NCI-H460 (cell line): ENCODE results near the gene GPR162. TPM values are rescaled to one million over a fixed set of nuclear protein-coding genes. Genes with fewer than 3 reads are reported as not detected.
A peak's percentile ranks its signal among the peaks of the same experiment; 100 is the strongest.

Experiments used
- DNase-seq: peaks from one replicate; pipeline ENCODE4 v3.0.0-alpha.2; 2016; ENCODE audit warnings: low read depth; ENCODE audit errors: extremely low read depth
- total RNA-seq: library from RNA; depleted of rRNA; stranded (reverse); fragments of >200 nt; shearing (Covaris generic); gene quantifications from 2 replicates; pipeline ENCODE4 v1.2.3, GENCODE V29; 2014

GPR162 gene
- total RNA-seq, 1 experiment from 2014 or later = 0.94 TPM

DNA sequence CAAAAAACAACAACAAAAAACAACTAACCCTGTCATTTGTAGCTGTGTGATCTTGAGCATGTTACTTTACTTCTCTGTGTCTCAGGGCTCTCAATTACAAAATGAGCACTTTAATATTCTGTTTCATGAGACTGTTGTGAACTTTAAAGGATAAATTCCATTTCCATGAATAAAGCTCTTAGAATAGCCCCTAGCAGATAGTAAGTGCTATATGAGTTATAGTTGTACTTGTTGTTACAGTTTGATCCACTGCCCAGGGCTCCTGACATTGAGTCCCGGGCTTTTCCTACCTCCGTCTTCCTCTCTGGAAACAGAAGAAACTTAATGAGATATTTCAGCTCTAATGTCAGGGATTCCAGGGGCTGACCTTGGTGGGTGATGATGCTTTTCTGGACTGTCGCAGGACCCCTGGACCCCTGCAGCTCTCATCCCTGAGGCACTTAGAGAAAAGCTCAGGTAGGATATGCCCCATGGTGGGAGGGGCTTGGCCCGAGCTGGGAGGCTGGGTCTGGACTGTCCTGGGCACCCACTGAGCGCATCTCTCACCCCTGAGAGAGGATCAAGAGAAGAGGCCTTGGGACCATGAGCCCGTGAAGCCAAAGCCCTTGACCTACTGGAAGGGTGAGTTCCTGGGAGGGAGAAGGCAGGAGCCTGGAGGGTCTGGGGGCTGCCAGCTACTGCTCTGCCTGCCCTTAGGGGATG, 11.7 kb downstream of the GPR162 start:
- no peak for DNase-seq

GRCh38 chr12:6834254-6834653, 12.6 kb downstream of the GPR162 start:
- no peak for DNase-seq

DNA sequence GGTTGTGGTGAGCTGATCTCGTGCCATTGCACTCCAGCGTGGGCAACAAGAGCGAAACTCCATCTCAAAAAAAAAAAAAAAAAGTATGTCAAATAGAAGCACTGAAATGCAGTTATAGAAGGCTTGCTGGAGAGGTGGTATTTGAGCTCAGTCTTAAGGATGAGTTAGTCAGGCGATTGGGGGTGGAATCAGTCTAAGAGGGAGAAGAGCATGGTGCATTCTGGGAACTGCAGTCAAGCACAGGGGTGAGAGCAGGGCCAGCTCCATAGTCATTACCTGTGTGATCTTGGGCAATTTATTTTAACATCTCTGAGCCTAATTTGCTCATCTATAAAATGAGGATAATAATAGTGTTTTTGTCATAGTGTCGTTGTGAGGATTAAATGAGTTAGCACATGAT, 13.3 kb downstream of the GPR162 start:
- no peak for DNase-seq

DNA sequence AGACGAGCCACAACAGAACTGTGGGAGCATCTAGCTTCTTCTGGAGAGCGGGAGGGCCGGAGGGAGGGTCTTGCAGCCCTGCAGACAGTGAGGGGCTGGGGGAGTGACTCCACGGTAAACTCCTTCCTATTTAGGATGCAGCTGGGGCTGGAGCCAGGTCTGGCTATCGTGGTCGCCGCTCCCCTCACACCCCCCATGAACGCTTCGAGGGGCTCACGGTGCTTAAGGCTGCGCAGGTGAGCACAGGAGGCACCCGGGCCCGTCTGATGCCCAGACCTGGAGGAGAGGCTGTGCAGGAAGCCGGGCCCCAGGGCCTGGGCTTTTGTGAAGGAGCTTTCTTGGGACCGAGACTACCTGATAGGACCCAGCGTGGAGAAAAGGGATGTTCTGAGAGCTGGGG, 15.2 kb downstream of the GPR162 start:
- no peak for DNase-seq

DNA sequence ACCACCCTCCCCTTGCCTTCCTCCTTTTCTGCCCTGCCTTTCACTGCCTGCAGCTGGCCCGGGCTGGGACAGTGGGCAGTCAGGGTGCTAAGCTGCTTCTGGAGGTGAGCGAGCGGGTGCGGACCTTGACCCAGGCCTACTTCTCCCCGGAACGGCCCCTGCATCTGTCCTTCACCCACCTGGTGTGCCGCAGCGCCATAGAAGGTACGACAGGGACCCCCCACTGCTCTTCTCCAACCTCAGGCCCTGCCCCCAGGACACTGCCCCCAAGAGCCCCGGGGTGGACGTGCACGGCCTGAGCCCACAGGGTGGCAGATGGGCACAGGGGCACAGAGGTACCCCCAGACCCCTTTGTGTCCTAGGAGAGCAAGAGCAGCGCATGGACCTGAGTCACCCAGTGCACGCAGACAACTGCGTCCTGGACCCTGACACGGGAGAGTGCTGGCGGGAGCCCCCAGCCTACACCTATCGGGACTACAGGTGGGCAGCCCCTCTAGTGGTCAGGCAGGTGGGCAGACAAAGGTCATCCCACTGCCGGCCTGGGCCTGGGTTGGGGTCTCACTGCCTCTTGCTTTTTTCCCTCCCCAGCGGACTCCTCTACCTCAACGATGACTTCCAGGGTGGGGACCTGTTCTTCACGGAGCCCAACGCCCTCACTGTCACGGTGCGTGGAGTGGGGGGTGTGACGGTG, 15.9 kb downstream of the GPR162 start:
- no peak for DNase-seq

- no peak for DNase-seq
Measured at GRCh38 chr12:6838854-6839253, 17.2 kb downstream of the GPR162 start.

GRCh38 chr12:6839482-6840201, 18.0 kb downstream of the GPR162 start:
- no peak for DNase-seq

- DNase-seq = no peak
Measured at GRCh38 chr12:6840330-6840729, 18.7 kb downstream of the GPR162 start.

DNA sequence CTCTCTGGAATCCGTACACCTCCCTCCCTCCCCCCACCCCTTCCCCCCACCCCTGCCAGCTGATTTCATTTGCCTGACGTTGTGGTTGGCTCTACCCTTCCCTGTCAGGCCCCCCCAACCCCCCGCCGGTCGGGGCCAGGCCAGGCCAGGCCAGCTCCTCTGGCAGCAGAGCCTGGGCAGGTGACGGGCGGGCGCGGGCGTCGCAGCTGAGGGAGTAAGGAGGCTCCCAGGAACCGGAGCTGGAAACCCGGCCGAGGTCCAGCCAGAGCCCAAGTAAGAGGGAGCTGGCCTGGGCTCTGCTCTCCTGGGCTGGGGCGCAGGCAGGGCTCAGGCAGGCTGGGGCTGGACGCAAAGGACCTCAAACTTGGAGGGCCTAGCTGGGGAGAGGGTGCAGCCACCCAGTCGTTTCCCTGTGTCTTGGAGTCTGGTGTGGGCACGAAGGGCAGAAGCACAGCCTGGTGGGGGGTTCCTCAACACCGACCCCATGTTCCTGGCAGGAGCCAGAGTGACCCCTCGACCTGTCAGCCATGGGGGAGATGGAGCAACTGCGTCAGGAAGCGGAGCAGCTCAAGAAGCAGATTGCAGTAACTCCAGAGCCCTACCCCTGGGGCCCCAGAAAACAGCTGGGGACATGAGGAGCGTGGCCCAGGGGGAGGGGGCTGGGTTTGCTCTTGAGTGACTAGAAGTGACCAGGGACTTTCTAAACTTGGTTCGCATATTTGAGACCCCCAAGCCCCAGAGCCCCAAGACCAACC, 19.3 kb downstream of the GPR162 start, which contains the start of gene GNB3:
TSS of gene GNB3 (plus strand) at position 165 of the 755 bp plus-strand sequence. CDS start at position 528, 363 bp downstream.
- no peak for DNase-seq

DNA sequence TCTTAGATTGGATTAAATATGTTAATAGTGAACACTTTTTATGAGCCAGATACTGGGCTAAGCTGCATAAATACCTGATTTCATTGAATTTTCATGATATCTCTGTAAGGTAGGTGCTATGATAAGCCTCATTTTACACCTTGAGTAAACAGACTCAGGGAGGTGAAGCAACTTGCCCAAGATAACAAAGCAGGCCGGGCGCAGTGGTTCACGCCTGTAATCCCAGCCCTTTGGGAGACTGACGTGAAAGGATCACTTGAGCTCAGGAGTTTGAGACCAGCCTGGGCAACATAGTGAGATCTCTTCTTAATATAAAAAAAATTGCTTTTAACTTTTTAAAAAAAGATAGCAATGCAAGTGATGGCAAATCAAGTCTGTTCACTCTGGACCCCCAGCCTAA, 20.5 kb downstream of the GPR162 start:
- DNase-seq = no peak

DNA sequence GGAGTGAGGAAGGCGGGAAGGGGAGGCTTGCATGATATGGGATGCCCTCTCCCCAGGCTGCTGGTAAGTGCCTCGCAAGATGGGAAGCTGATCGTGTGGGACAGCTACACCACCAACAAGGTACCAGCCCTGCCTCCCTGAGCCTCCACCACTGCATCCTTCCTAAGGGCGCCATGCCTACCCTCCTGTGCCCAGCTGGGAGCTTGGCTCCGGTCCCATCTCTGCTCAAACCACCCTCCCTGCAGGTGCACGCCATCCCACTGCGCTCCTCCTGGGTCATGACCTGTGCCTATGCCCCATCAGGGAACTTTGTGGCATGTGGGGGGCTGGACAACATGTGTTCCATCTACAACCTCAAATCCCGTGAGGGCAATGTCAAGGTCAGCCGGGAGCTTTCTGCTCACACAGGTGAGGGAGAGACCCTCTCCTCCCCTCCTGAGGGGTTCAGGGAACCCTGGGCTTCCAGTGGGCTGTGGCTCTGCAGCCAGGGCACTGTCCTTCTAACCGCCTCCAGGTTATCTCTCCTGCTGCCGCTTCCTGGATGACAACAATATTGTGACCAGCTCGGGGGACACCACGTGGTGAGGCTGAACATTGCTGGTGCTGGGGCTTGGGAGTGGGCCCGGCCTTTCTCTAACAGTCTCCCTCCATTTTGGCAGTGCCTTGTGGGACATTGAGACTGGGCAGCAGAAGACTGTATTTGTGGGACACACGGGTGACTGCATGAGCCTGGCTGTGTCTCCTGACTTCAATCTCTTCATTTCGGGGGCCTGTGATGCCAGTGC, 21.7 kb downstream of the GPR162 start:
- no peak for DNase-seq

- no peak for DNase-seq
Measured at GRCh38 chr12:6845395-6845794, 23.8 kb downstream of the GPR162 start.

- DNase-seq = no peak
Measured at GRCh38 chr12:6846316-6846869, 24.8 kb downstream of the GPR162 start.

- no peak for DNase-seq
Measured at GRCh38 chr12:6847676-6848075, 26.1 kb downstream of the GPR162 start.

DNA sequence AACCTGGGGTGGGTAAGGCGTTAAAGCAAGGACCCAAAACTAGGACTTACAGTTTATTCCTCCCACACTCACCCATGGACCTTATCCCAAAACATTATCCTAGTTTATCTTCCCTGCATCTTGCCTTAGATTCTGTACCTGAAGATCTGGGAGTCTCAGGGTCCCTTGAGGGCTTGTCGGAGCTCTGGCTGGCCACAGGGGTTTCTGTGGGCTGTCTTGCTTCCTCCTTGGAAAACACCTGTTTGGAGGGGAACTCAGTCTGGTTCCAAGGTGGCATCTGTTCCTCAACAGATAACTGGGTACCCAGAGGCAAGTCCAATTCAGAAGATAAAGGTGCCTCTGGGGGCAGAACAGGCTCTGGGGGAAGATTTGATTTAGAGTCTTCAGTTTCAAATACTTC, 27.8 kb downstream of the GPR162 start:
- DNase-seq = no peak

DNA sequence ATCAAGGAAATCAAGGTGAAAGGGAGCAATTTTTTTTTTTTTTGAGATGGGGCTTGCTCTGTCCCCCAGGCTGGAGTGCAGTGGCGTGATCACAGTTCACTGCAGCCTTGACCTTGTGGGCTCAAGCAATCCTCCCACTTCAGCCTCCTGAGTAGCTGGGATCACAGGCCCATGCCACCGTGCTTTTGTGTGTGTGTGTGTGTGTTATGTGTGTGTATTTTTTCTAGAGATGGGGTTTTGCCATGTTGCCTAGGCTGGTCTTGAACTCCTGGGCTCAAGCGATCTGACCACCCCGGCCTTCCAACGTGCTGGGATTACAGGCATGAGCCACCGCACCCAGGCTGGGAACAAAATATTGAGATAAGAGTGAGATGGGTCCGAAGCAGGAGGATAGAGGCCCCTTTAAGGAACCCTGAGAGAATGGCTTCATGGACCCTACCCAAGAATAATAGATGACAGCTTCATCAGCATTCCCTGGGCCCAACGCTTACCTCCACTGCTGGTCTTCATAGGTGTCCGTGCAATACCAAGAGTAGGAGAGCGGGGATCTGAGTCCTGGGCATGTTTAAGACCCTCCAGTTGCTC, 28.4 kb downstream of the GPR162 start:
- no peak for DNase-seq

DNA sequence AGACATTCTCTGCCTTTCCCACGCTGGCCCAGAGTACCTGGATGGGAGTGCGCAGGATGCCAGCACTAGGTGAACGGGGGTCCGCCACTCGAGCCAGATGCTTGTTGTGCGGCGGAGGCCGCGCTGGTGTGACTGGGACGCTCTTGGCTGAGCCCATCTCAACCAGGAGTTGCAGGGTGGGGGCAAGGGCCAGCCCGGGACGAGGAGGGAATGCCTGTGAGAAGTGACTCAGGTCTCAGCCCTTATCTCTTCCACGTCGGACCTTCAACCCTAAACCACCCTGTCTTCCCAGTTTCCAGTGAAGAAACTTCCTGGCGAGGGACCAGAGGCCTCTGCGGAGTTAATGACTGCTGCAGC, 29.2 kb downstream of the GPR162 start:
- DNase-seq = no peak

DNA sequence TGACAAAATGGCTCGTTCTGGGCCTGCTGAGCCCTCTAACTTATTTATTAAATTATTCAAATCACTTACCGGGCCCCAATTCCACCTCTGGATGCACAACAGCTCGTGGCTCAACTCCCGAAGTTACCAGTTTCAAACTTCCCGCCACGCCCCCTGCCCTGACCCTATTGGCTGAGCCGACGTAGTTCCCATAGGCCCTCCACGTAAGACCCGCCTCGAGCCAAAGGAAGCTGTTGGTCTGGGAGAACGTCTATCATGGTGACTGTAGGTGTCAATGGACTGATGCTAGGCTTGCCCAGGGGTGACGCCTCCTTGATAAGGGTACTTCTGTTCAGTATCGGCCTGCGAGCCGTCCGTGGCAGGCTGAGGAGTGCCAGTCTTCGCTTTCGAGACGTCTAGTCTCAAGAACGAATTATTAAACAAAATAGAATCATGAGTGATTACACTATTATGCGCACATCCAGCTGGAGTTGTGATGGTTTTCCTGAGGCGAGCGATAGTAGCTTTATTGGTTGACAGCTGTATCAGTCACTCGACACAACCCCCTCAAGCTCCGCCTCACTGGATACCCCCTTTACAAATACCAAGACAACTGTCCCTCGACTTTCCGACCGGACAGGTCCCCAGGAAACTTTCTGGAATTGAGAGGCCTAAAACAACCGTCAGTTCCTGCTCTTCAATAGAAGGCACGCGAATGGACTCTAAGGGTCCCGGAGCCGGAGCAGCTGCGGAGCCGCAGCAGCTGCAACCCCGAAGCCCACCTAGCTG, 29.7 kb downstream of the GPR162 start, which contains the start of gene CDCA3:
TSS of gene CDCA3 (minus strand) at position 134 of the 768 bp plus-strand sequence. CDS start 334 bp downstream, outside the sequence.
- DNase-seq = peak; percentile 98
